Right ventricle myocardium superior (tissue), 1 donor: ENCODE results near the gene MIF4GD. TPM values are rescaled to one million over a fixed set of nuclear protein-coding genes. Genes with fewer than 3 reads are reported as not detected.
"Not testable (repeated sequence)": the region's sequence is repeated elsewhere in the genome, so short reads cannot be mapped to it uniquely, and the experiment has no call there.

ENCODE experiments used
- ATAC-seq: fragments of 200-7000 bp; cut with Tn5 transposase; one replicate; pipeline ENCODE4 v1.9.1; 2020; ENCODE audit warnings: mild to moderate bottlenecking; ENCODE audit not compliant: poor library complexity
- DNase-seq: peaks from one replicate; pipeline ENCODE4 v3.0.0-alpha.2; 2020
- intact Hi-C: fragments of 100-400 bp; cut with DNase I; formaldehyde crosslinking; loops from one replicate; pipeline ENCODE4 v1.11.2; 2022
- total RNA-seq: library from RNA; stranded (reverse); fragmentation: NEBNext Ultra II Directional; extraction: Animal tissue kit (Norgen Biotek cat#: 25700); gene quantifications from one replicate; pipeline ENCODE4 v1.2.1, GENCODE V29; 2021
- donor health status: DM: no; HTN: yes; CAD: no; lungs with severe emphysema.

The MIF4GD gene
- total RNA-seq, 1 donor from 2014 or later, result 13.7 TPM

DNA sequence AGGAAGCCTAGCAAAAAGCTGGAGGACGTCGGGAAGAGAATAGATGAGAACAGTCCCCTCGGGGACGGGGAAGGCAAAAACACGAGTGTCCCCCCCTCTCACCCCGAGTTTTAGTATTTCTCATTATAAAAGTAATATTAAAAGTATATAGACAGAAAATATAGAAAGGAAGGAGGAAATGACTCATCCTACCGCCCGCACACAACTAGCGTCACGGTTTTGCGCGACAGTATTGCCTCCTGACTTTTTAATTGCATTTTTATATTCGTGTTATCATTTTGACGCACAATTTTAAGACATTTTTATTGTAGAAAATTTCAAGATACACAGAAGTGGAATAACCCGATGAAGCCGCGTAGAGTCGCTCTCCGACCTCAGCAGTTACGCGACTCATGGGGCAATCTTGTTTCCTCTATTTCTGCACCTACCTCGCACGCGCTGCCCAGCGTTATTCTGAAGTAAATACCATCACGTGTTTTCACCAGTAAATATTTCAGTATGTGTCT, 18.9 kb upstream of the MIF4GD start:
- DNase-seq (peak; percentile 81), ATAC-seq (peak; percentile 54)
- intact Hi-C loops, result no loop called here

GRCh38 chr17:75289115-75289831, 18.2 kb upstream of the MIF4GD start, which contains the start of gene SLC25A19:
Gene SLC25A19, minus strand, starts transcription at chr17:75289433. Its CDS starts 2,669 bp downstream, at chr17:75286764.
- peak; percentile 98 for ATAC-seq

GRCh38 chr17:75288770-75289114, 17.7 kb upstream of the MIF4GD start:
- intact Hi-C loops, result no loop called here

More at GRCh38 chr17:75289115-75289831, 18.2 kb upstream of the MIF4GD start, which contains the start of gene SLC25A19:
- peak; percentile 99 for DNase-seq
- intact Hi-C loops, result no loop called here

DNA sequence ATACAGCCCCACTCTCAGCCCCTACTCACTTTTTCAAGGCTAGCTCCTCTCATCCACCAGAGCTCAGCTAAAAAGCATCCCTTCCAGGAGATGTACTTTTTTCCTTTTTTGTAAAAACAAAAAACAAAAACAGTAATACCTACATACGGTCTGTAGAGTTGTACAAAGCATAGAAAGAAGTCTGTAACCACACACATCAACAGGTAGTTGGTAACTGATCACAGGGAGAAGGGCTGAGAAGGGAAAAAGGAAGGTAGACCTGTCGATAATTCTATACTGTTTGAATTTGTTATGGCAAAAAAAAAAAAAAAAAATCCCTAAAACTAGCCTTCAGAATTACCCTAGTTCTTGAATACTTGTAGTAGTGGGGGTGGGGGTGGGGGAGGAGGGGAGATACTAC, 17.3 kb upstream of the MIF4GD start:
- no peak for DNase-seq
- intact Hi-C loops, result no loop called here
- no peak for ATAC-seq

More at GRCh38 chr17:75288770-75289114, 17.7 kb upstream of the MIF4GD start:
- ATAC-seq (peak; percentile 31), DNase-seq (peak; percentile 55)

GRCh38 chr17:75287221-75287620, 16.2 kb upstream of the MIF4GD start:
- no peak for ATAC-seq
- intact Hi-C loops, result no loop called here
- DNase-seq, result no peak

DNA sequence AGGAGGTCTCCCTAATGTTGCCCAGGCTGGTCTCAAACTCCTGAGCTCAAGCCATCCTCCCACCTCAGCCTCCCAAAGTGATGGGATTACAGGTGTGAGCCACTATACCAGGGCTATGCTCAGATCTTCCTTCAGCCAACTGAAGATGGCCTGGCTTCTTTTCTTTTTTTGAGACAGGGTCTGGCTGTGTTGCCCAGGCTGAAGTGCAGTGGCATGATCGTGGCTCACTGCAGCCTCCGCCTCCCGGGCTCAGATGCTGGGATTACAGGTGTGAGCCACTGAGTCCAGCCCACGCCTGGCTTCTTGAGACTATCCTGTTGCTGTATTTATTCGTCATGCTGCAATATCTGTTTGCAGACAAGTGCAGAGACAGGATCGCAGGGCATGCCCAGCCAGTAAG, 14.1 kb upstream of the MIF4GD start:
- DNase-seq, result no peak

DNA sequence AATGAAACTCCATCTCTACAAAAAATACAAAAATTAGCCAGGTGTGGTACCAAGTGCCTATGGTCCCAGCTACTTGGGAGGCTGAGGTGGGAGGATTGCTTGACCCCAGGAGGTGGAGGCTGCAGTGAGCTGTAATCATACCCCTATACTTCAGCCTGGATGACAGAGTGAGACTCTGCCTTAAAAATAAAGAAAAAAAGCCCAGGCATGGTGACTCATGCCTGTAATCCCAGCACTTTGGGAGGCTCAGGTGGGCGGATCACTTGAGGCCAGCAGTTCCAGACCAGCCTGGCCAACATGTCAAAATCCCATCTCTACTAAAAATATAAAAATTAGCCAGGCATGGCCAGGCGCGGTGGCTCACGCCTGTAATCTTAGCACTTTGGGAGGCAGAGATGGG, 9.2 kb upstream of the MIF4GD start:
- DNase-seq, intact Hi-C loops, ATAC-seq: not testable (repeated sequence)

More for the DNA sequence above, 14.1 kb upstream of the MIF4GD start:
- no peak for ATAC-seq
- intact Hi-C loops, result no loop called here

DNA sequence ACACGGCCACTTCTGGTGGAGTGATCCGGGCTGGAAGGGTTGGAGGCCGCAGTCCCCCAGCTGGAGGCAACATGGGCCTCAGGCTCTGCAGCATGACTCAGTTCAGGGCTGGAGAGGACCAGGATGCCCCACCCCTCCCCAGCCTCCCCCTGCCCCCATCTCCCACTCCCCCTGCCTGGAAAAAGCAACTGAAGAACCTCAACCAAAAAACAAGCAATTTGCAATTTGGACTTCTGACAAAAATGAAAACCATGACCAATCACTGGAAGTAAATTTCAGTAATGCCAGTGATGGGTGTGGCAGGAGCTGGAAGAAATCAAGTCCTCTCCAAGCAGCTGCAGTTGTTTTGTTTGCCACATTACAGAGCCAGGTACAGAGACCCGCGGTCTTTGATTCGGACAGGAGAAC, 6.6 kb upstream of the MIF4GD start:
- no peak for ATAC-seq
- intact Hi-C loops, result no loop called here
- no peak for DNase-seq

DNA sequence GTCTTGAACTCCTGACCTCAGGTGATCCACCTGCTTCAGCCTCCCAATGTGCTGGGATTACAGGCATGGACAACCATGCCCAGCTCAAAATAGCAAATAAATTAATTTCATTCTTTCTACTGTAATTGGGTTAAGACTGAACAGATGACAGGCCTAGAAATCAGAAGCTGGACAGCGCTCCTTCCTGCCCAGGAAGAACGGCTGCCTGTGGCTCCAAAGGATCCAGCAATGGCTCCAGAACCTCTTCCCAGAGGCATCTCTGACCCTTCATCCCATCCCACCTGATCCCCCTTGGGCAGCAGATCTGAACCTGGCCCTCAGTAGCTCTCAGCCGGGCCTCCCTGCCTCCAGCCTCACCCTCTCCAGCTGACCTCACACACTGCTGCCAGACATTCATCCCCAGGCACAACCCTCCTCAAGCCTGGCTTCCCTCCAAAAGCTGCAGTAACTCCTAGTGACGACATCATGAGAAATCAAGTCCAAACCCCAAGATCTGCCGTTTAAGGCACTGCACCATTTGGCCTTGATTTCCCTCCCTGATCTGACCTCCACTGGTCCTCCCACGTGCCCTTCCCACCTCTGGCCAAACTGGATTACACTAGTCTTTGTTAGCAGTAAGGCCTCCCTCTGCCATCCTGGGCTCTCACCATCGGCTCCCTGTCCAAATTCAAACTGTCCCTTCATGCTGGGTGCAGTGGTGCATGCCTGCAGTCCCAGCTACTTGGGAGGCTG, 3.1 kb upstream of the MIF4GD start:
- ATAC-seq (no peak), DNase-seq (no peak)
- intact Hi-C loops, result no loop called here

- no peak for ATAC-seq
- intact Hi-C loops, result no loop called here
- no peak for DNase-seq
These were observed 1.8 kb upstream of the MIF4GD start for GRCh38 chr17:75272848-75273184.

DNA sequence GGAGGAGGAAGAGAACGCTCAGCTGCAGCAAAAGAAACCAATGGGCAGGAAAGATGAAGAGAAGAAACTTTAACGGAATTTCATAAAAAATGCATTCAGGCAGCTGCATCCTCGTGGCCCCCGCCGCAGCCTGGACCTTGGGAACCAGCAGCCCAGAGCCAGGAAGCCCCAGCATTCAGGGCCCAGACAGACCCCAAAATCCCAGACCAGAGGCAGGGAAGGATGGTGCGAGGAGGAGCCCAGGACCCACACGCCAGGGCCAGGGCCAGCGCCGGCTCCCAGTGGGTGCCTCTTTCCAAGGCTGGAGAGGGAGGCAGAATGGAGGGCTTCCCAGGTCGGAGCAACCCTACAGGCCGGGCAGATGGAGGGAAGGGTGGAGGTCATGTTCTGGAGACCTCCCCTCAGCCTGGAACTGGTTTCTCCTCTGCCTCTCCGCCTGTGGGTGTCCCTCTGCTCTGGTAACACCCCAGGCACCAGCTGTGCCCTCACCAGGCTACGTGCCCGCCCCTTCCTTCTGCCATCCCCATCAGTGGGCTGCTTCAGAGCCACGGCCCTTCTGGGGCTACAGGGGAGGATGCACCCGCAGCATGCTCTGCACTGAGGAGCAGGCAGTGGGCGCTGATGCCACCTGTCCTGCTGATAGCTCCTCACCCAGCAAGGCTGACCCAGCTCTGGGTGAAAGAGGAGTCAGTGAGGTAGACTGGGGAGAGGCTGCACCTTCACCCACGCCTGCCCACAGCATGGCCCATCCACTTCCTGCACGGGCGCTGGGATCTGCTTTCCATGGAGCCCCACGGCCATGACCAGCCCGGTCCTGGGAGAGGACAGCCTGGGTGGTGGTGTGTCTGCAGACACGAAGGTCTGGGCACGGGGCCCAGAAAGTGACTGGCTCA, 1.2 kb upstream of the MIF4GD start:
- ATAC-seq (peak; percentile 34), DNase-seq (peak; percentile 77)
- intact Hi-C loops, result no loop called here

DNA sequence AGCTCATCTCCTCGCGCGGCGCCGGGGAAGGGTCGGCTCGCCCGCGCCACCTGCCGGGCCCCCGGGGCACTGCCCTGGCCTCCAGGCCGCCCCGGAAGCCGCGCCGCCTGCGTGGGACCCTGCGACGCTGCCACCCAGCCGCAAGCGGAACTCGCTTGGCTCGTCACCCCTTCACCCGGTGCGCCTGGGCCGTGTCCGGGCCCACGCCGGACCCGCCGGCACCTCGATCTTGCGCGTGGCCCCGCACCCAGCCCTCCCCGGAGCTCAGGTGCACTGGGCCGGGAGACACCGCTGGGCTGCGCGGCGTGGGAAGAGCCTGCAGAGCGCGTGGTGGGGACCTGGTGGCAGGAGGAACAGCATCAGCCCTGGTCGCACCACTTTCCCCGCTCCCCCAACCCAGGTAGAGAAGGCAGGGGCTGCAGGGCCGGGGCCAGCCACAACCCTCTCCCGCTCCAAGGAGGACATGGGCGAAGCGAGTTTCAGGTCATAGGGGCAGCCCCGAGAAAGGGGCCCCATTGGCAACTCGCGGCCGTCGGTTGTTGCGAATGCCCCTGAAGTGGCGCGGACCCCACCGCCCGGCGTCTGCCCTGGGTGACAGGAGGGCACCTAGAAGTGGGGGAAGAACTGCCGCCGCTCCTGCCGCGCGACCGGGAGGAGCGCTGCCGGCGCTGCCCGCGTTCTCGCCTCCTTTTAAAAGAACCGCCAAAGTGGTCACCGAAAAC, 363 bp upstream of the MIF4GD start:
- DNase-seq (peak; percentile 91), ATAC-seq (peak; percentile 88)
- intact Hi-C loops, result no loop called here

GRCh38 chr17:75270218-75270965, 639 bp downstream of the MIF4GD start:
- peak; percentile 76 for DNase-seq
- ATAC-seq, result peak; percentile 50
- intact Hi-C loops, result no loop called here

GRCh38 chr17:75269844-75270217, 1.2 kb downstream of the MIF4GD start:
- DNase-seq (no peak), ATAC-seq (no peak)
- intact Hi-C loops, result no loop called here

DNA sequence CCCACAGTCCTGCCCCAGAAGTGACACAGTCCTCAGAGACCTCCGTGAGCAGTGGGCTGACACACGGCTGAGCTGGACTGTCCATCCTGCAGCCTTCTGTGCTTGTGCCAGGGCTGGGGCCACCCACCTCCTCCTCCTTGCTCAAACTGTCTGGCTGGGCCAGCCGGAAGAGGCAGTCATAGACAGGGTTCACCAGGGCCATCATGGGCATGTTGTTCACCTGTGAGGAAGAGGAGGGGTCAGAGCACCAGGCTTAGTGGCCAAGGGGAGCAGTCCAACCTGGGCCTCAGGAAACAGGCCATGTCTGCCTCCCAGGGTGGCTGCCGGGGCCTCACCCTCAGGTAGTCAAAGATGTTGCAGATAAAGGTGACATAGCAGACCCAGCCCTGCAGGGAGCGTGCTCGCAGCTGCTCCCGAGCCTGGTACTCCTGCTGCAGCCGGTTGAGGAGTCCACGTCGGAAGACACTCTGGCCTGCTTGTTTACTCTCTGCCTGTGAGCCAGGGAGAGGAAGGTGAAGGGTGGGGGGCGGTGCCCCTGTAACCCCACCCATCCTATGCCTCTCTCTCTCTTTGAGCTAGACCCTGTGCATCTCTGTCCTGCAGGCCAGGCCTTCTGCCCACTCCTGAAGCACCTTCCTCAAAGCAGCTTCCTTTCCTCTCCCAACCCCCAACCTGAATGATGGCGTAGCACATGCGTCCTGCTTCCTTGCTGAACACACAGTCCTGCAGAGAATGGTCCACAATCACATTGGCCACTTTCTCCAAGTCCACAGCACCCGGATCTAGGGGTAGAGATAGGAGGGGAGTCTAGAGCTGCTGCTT, 3.4 kb downstream of the MIF4GD start:
- ATAC-seq (no peak), DNase-seq (no peak)
- intact Hi-C loops, result no loop called here

- no peak for ATAC-seq
- intact Hi-C loops, result no loop called here
- no peak for DNase-seq
These were observed 3.9 kb downstream of the MIF4GD start for GRCh38 chr17:75267153-75267410.
